Transverse colon (tissue), 4 donors: Measurements from ENCODE around the gene C2orf81. TPM values are rescaled to one million over a fixed set of nuclear protein-coding genes. Genes with fewer than 3 reads are reported as not detected.
A peak's percentile ranks its signal among the peaks of the same experiment; 100 is the strongest.

Experiments used
- DNase-seq: peaks from one replicate; pipeline ENCODE4 v3.0.0-alpha.2; 2019
- H3K27ac ChIP-seq, 4 donors: fragments of 200-600 bp; sonication (generic); 2 replicates each; pipeline ENCODE4 v1.5.1; 2016 to 2018; ENCODE audit warnings: inconsistent platforms in 4 of 4
- H3K27me3 ChIP-seq: fragments of 200-600 bp; sonication (generic); 2 replicates; pipeline ENCODE4 v1.5.1; 2017; ENCODE audit warnings: inconsistent platforms
- H3K36me3 ChIP-seq, 4 donors: fragments of 200-600 bp; sonication (generic); 2 replicates each; pipeline ENCODE4 v1.5.1; 2017 to 2019; ENCODE audit warnings: inconsistent platforms in 4 of 4
- H3K4me1 ChIP-seq, 4 donors: fragments of 200-600 bp; sonication (generic); 2 replicates each; pipeline ENCODE4 v1.5.1; 2017 to 2020; ENCODE audit warnings: inconsistent platforms in 4 of 4
- H3K4me3 ChIP-seq, 4 donors: fragments of 200-600 bp; sonication (generic); 1 replicate in 1 of 4; 2 replicates in 3 of 4; pipeline versions ENCODE4 v1.5.1 to v1.6.1; 2017 to 2019; ENCODE audit warnings: inconsistent platforms in 4 of 4
- H3K9me3 ChIP-seq, 2 donors: fragments of 200-600 bp; sonication (generic); 2 replicates each; pipeline ENCODE4 v1.5.1; 2017 to 2019; ENCODE audit warnings: inconsistent platforms in 2 of 2
- CTCF ChIP-seq, 5 experiments: fragments of 200-600 bp in 3 of 5; fragments of 450-650 bp in 2 of 5; sonication (generic) in 3 of 5; IDR thresholded peaks; 1 replicate in 2 of 5; 2 replicates in 3 of 5; pipeline ENCODE4 v1.5.1; 2016 to 2017; ENCODE audit warnings: antibody characterized with exemption in 5 of 5, inconsistent platforms in 3 of 5, mild to moderate bottlenecking in 2 of 5, moderate library complexity in 1 of 5
- EP300 ChIP-seq: sonication (generic); formaldehyde crosslinking; IDR thresholded peaks from one replicate; pipeline ENCODE4 v1.6.1; 2017; ENCODE audit warnings: antibody characterized with exemption, low read depth
- POLR2A ChIP-seq: fragments of 450-650 bp; IDR thresholded peaks from one replicate; pipeline ENCODE4 v1.6.1; 2016; ENCODE audit warnings: antibody characterized with exemption, mild to moderate bottlenecking, moderate library complexity
- POLR2AphosphoS5 ChIP-seq, 3 donors: sonication (generic); formaldehyde crosslinking; IDR thresholded peaks; one replicate each; pipeline ENCODE4 v1.6.1; 2016; ENCODE audit warnings: antibody characterized with exemption in 3 of 3
- WGBS, 2 donors: methylation state at CpG; one replicate each; pipeline ENCODE4 v1.1.5; 2018; ENCODE audit warnings: low coverage in 1 of 2; 5-methylcytosine and 5-hydroxymethylcytosine counted together
- in situ Hi-C, 4 donors: fragments of 200-750 bp; cut with MboI; loops; one replicate each; pipeline versions ENCODE4 v1.15.0 to v1.15.1; 2017; ENCODE audit warnings: low sequenced_read_pairs in 3 of 4, low pct_ligation_motif_present in 1 of 4, low pct_unique_long_range_greater_than_20kb in 1 of 4
- intact Hi-C: fragments of 100-400 bp; cut with DNase I; formaldehyde crosslinking; loops from one replicate; pipeline ENCODE4 v1.15.1; 2023; ENCODE audit warnings: low total_unique reads
- total RNA-seq, 4 donors: library from RNA; depleted of rRNA; stranded (reverse); fragments of >200 nt; gene quantifications; one replicate each; pipeline ENCODE4 v1.1.0, GENCODE V29; 2016

Gene C2orf81
- total RNA-seq, 4 donors from 2014 or later: 0.82 to 1.3 TPM; not detected in 2

- in situ Hi-C loops: no loop called here
- Histone ChIP-seq H3K9me3 (no peaks in the 10 kb centered on the region), H3K4me3 (peak overlapping the region in 2 of 4 donors; percentile 21 to 33), H3K27ac (peak overlapping the region; percentile 32 to 69 (median 58)), H3K27me3 (no peaks in the 10 kb centered on the region), H3K4me1 (peaks cover 0 to 17% (median 10%) of the 10 kb centered on the region in 4 donors), H3K36me3 (peaks cover 0 to 28% (median 9%) of the 10 kb centered on the region in 4 donors)
- intact Hi-C loops: no loop called here
- WGBS, 2 donors: 69% methylated on average over 8 of the region's 8 CpGs; no CpG with 5 or more reads in 1 of the 2 donors
- no peak for DNase-seq
- no peak for TF ChIP-seq EP300
- TF ChIP-seq POLR2A: no peak
- TF ChIP-seq CTCF (IDR thresholded peaks at IDR 0.05): no peak
- TF ChIP-seq POLR2AphosphoS5 (IDR thresholded peaks at IDR 0.05): no peak
Measured at GRCh38 chr2:74373985-74374384, 47.4 kb downstream of the C2orf81 start.

GRCh38 chr2:74373221-74373676 lies 48.2 kb downstream of the C2orf81 start:
- Histone ChIP-seq H3K9me3 (no peaks in the 10 kb centered on the region), H3K4me1 (peaks cover 0 to 16% (median 10%) of the 10 kb centered on the region in 4 donors), H3K36me3 (peaks cover 0 to 36% (median 12%) of the 10 kb centered on the region in 4 donors), H3K4me3 (no peak overlapping the region), H3K27me3 (no peaks in the 10 kb centered on the region), H3K27ac (peak overlapping the region; percentile 35 to 69 (median 58))
- peak; percentile 79 for DNase-seq
- in situ Hi-C loops (no loop called here), intact Hi-C loops (no loop called here)
- TF ChIP-seq EP300 (no peak), POLR2AphosphoS5 (IDR thresholded peaks at IDR 0.05) (no peak), POLR2A (no peak), CTCF (IDR thresholded peaks at IDR 0.05) (no peak)
- WGBS, 2 donors: 70% methylated on average over 5 of the region's 5 CpGs; no CpG with 5 or more reads in 1 of the 2 donors

- no peaks in the 10 kb centered on the region for H3K9me3 ChIP-seq
- H3K4me3 ChIP-seq: no peak overlapping the region
- H3K4me1 ChIP-seq: peaks cover 0 to 16% (median 10%) of the 10 kb centered on the region in 4 donors
- H3K36me3 ChIP-seq: peaks cover 0 to 39% (median 15%) of the 10 kb centered on the region in 4 donors
- 85 to 89% methylated on average over 6 of the region's 6 CpGs for WGBS, 2 donors
- no peaks in the 10 kb centered on the region for H3K27me3 ChIP-seq
- in situ Hi-C loops (no loop called here), intact Hi-C loops (no loop called here)
- peak overlapping the region in 1 of 4 donors; percentile 56 for H3K27ac ChIP-seq
- no peak for DNase-seq
- no peak for TF ChIP-seq POLR2AphosphoS5 (IDR thresholded peaks at IDR 0.05)
- no peak for TF ChIP-seq POLR2A
- no peak for TF ChIP-seq EP300
- no peak for TF ChIP-seq CTCF (IDR thresholded peaks at IDR 0.05)
Measured at GRCh38 chr2:74372674-74373073, 48.7 kb downstream of the C2orf81 start.

GRCh38 chr2:74371421-74371820 lies 50.0 kb downstream of the C2orf81 start:
- peaks cover 0 to 46% (median 22%) of the 10 kb centered on the region in 4 donors for H3K36me3 ChIP-seq
- WGBS, 2 donors: 98% methylated on average over 9 of the region's 9 CpGs; no CpG with 5 or more reads in 1 of the 2 donors
- no peaks in the 10 kb centered on the region for H3K27me3 ChIP-seq
- no peak overlapping the region for H3K4me3 ChIP-seq
- in situ Hi-C loops: no loop called here
- no peaks in the 10 kb centered on the region for H3K9me3 ChIP-seq
- TF ChIP-seq EP300 (no peak), CTCF (IDR thresholded peaks at IDR 0.05) (no peak), POLR2A (no peak), POLR2AphosphoS5 (IDR thresholded peaks at IDR 0.05) (no peak)
- peaks cover 0 to 16% (median 10%) of the 10 kb centered on the region in 4 donors for H3K4me1 ChIP-seq
- intact Hi-C loops: no loop called here
- no peak overlapping the region for H3K27ac ChIP-seq
- no peak for DNase-seq
